ENCODE data around the gene ECSIT. TPM values are rescaled to one million over a fixed set of nuclear protein-coding genes. Genes with fewer than 3 reads are reported as not detected.

Gene ECSIT
- total RNA-seq, 1 donor: 26.3 TPM

GRCh38 chr19:11489378-11489777 is 39.6 kb downstream of the ECSIT start:
- no peak for TF ChIP-seq CTCF (IDR thresholded peaks at IDR 0.05; ENCODE audit: insufficient read depth, low read length)

GRCh38 chr19:11486661-11487503 is 42.1 kb downstream of the ECSIT start:
- DNase-seq (ENCODE audit: low read depth): no peak
- no peak overlapping the region for H3K4me3 ChIP-seq (ENCODE audit: low read depth, low read length)
- no peak for TF ChIP-seq CTCF (IDR thresholded peaks at IDR 0.05; ENCODE audit: insufficient read depth, low read length)

More at GRCh38 chr19:11489378-11489777, 39.6 kb downstream of the ECSIT start:
- no peak overlapping the region for H3K4me3 ChIP-seq (ENCODE audit: low read depth, low read length)
- DNase-seq (ENCODE audit: low read depth): no peak

GRCh38 chr19:11485245-11485837 is 43.6 kb downstream of the ECSIT start:
- DNase-seq (ENCODE audit: low read depth): no peak
- TF ChIP-seq CTCF (IDR thresholded peaks at IDR 0.05; ENCODE audit: insufficient read depth, low read length): no peak
- H3K4me3 ChIP-seq (ENCODE audit: low read depth, low read length): no peak overlapping the region

- no peak for DNase-seq (ENCODE audit: low read depth)
- H3K4me3 ChIP-seq (ENCODE audit: low read depth, low read length): no peak overlapping the region
- TF ChIP-seq CTCF (IDR thresholded peaks at IDR 0.05; ENCODE audit: insufficient read depth, low read length): no peak
Observed at GRCh38 chr19:11483366-11484111, 45.4 kb downstream of the ECSIT start.

- peak; percentile 66 for DNase-seq (ENCODE audit: low read depth)
- H3K4me3 ChIP-seq (ENCODE audit: low read depth, low read length): peak overlapping the region; percentile 52
- peak; percentile 60 for TF ChIP-seq CTCF (IDR thresholded peaks at IDR 0.05; ENCODE audit: insufficient read depth, low read length)
Observed at GRCh38 chr19:11482384-11483050, 46.4 kb downstream of the ECSIT start.
